GM19455 (cell line): ENCODE results near the gene NFS1.
A peak's percentile ranks its signal among the peaks of the same experiment; 100 is the strongest.

Experiments used
- ATAC-seq: cut with Tn5 transposase; IDR thresholded peaks from one replicate; pipeline ENCODE4 v1.9.1; 2021; ENCODE audit not compliant: unreplicated experiment

NFS1 gene

DNA sequence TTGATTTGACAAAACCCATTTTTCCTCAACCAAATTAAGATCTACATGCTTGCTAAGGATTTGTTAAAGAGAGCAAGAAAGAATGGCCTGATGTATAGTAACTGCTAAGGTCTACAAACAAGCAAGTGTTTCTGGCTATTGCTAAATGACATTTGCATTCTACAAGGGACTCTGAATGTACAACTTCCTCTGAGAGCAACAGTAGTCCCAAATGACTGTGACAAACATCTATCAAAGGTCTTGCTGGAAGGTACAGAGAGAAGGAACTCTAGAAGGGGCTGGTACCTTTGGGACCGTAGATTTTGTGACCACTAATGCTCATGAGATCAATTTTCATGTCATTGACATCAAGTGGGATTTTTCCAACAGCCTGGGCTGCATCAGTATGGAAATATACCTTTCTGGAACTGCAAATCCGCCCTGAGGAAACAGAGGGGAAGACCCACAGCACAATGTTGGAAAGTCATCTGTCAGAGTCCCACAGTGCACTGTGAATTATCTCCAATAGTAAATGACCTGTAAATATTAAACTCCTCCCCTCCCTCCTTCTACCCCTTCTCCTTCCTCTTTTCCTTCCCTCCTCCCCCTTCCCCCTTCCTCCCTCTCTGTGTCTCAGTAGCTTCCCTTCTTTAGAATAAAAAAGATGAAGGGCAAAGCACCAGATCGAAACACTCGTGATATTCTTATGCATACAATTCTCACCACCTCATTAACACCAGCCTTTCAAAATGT lies 18.5 kb downstream of the NFS1 start:
- ATAC-seq = no peak

GRCh38 chr20:35674921-35675320 lies 24.2 kb downstream of the NFS1 start:
- no peak for ATAC-seq

- no peak for ATAC-seq
Measured at GRCh38 chr20:35673884-35674283, 25.3 kb downstream of the NFS1 start.

GRCh38 chr20:35669681-35670080 lies 29.5 kb downstream of the NFS1 start:
- ATAC-seq = no peak

DNA sequence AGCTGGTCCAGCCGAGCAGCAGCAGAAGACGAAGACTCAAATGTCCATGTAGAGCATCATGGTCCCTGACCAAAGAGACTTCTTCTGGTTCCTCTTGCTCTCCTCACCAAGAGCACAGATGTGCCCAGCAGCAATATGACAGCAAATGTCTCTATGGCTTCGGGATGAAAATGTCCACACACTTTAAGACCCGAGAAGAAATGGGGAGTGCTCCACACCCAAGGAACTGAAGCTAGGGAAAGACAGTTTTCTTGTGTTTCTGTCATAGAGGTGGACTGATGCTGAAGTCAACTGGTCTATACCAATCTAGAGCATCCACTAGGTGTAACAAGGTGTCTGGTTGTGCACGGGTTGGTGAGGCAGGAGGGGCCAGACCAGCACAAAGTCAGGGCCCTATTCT lies 29.9 kb downstream of the NFS1 start:
- no peak for ATAC-seq

DNA sequence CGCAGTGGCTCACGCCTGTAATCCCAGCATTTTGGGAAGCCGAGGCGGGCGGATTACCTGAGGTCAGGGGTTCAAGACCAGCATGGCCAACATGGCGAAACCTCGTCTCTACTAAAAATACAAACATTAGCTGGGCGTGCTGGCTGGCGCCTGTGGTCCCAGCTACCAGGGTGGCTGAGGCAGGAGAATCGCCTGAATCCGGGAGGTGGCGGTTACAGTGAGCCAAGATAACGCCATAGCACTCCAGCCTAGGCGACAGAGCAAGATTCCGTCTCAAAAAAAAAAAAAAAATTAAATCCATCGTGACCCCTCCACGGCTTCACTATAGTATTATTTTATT lies 33.2 kb downstream of the NFS1 start:
- no peak for ATAC-seq

GRCh38 chr20:35664466-35665206 lies 34.5 kb downstream of the NFS1 start, which contains the start of the genes CPNE1 and RBM12:
Gene CPNE1 (minus strand): TSS chr20:35664900. CDS start chr20:35632923, 31,977 bp downstream.
Gene RBM12 (minus strand): TSS chr20:35664900. CDS start chr20:35655322, 9,578 bp downstream.
- peak; percentile 75 for ATAC-seq

GRCh38 chr20:35663516-35664465 lies 35.4 kb downstream of the NFS1 start:
- peak; percentile 23 for ATAC-seq

DNA sequence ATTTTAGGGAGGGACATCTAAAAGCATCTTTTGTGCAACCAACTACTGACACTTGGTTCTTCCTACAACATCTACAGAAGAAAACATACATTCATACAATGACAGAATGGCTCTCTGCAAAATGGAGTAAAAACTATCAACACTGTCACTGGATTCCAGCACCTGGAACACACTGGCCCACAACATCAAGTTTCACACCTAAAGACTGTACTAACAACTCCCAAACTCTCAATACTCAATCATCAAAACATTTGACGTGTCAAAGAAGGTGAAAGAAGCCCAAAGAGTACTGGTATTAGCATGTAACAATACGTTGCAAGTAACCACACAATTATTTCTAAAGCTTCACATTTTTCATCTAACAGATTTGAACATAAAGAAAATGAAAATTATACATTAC lies 36.6 kb downstream of the NFS1 start:
- ATAC-seq = no peak

DNA sequence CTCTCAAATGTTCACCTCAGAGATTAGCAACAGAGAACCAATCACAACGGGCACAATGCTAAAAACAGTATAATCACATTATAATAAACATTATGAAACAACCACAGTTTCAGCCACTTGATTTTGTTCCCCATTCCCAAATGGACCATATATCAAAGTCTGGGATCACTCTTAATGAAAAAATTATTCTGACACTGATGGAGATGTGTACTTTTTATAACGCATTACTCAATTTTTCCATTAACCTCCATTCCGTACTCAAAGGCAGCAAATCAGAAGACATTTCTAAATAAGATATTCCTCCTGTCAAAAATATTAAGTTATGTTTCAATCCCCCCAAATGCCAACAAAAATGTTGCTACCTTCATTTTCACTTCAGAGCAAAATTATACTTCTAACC lies 37.2 kb downstream of the NFS1 start:
- no peak for ATAC-seq

DNA sequence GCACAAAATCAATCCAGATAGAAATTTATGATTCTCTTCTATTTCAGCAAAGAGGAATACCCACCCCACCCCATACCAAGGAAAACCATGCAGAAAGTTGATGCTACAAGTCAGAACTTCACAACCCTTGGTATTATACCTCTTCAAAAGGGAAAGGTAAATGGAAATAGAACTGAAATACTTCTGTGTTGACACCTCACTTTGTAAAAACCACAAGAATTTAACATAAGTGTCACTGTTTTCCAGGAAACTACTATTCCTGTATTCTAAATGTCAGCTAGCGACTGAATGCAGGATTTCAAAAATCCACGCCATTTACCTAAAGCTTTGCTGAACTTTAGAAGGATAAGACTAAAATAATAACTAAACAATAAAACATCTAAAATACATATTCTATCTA lies 38.1 kb downstream of the NFS1 start:
- no peak for ATAC-seq

DNA sequence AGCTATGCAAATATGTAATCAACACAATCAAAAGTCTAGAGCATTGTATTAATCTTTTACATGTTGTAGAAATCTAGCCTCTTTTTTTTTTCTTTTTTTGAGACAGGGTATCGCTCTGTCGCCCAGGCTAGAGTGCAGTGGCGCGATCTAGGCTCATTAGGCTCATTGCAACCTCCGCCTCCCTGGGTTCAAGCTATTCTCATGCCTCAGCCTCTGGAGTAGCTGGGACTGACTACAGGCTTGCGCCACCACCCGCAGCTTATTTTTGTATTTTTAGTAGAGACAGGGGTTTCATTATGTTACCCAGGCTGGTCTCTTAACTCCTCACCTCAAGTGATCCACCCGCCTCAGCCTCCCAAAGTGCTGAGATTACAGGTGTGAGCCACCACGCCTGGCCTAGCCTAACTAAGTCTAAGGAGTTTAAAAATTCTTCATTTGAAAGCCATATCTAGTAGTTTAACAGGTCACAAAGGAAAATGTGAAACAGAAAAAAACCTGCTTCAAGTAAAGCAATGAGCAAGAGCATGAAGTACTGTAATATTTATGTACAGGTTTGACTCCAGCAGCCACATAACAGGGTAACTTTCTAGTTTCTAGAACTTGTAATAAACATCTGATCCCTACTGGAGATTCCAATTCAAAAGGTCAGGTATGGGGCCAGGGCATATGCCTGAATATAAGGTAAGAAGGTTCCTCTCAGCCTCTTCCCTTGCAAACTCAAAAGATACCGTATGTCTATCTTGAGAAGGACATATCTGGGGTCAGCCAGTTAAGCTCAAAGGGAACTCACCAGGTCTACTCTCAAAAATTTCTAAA lies 38.8 kb downstream of the NFS1 start:
- ATAC-seq = no peak

DNA sequence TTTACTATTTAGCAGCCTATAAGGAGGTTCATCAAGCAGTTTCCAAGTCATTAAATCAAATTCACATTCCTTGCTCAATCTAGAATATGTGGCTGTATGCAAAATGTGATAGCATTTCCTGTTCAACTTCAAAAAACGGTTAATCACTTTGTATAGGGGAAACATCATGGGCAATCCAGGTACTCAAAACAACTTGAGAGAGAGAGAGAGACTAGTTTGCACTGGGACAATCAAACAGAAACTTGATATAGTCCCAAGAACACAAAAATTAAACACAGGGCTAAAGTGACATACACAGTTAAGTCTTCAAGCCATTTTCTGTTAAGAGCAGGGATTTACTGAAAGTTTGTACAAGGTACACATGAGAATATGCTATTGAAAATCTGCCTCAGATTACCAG lies 41.9 kb downstream of the NFS1 start:
- ATAC-seq = no peak

DNA sequence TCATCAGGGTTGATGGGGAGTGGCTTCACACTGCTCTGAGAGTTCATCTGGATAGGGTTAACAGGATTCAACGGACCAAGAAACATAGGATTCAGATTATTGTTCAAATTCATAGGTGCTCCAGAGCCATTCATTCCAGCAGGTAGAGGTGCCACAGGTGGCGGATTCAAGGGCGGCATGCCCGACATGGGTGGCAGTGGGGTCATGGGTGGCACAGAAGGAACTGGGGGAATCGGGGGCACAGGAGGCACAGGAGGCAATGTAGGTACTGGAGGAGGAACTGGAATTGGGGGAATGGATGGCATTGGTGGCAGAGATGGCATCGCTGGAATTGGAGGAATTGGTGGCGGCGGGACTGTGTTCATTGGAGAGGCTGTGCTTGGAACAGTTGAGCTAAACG lies 44.7 kb downstream of the NFS1 start:
- ATAC-seq = no peak

GRCh38 chr20:35653893-35654292 lies 45.3 kb downstream of the NFS1 start:
- ATAC-seq = no peak

- no peak for ATAC-seq
Measured at GRCh38 chr20:35653430-35653734, 45.8 kb downstream of the NFS1 start.

DNA sequence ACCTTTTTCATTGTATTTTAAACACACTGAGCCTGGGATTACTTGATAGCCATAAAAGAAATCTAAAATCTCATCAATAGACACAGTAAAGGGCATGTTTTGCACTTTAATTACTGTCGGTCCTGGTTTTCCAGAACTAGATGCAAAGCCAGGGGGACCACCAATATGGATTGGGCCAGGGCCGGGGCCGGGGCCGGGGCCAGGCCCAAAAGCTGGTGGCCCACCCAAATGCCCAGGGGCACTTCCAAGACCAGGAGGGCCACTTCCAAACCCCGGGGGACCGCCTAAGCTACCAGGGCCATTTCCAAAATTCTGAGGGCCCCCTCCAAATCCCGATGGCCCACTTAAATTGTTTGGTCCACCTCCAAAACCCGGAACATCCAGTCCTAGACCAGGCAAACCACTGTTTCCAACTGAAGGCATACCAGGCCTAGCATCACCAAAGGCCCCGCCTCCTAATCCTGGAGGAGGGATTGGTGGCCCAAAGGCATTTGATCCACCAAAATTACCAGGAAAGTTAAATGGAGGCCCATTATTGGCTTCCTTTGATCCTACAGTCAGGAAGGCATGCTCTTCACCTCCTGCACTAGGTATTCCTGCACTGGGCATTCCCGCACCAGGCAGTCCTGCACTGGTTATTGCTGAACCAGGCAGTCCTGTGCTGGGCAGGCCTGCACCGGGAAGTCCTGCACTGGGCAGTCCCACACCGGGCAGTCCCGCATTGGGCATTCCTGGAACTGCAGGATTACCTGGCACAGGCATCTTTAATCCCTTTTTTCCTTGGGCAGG lies 46.3 kb downstream of the NFS1 start:
- no peak for ATAC-seq

DNA sequence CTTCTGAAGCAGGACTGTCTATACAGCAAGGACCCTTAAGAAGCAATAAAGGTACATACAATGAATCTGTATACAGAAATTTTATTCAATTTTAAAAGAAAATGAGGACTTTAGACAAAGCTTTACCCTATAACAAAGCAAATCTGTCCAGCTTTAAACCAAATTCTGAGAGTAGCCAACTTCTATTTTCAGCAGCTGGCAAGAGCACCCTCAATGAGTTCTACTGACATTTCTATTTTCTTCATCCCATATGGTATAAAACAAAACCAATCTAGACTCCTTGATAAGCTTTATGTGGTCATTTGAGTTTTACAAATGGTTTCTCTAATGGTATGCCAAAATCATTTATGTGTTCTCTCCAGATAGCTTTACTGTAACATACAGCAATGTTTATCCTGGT lies 47.2 kb downstream of the NFS1 start:
- ATAC-seq = no peak

DNA sequence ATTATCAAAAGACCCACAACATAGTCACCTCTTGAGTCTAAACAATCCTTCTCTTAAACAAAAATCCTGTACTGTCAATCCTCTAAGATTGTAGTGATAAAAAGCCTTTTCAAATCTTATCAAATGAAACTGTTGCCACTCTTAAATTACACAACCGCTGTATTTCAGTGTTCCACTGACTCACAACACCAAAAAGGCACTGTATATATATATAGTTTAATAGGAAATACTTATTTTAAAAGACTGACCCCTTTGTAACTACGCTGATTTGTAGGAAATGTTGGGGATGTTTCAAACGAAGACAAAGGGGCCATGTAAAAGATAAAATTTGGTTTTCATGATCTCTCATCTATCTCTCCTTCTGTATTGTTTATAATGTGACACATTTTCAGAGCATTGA lies 48.5 kb downstream of the NFS1 start:
- no peak for ATAC-seq

GRCh38 chr20:35648836-35649235 lies 50.3 kb downstream of the NFS1 start:
- no peak for ATAC-seq
